ENCODE measurements around the gene OR56A1. TPM values are rescaled to one million over a fixed set of nuclear protein-coding genes. Genes with fewer than 3 reads are reported as not detected.
"Not testable (repeated sequence)": the region's sequence is repeated elsewhere in the genome, so short reads cannot be mapped to it uniquely, and the experiment has no call there.

OR56A1 gene
- polyA plus RNA-seq (ENCODE audit: insufficient read length in 4 of 4), result under 1 TPM in 2 of 4 donors, not detected in 2; 0.01 to 0.02 TPM

- no peak for DNase-seq (ENCODE audit: low read depth in 4 of 4, low spot score in 2 of 4)
These were observed at the start of gene OR56A1 for GRCh38 chr11:6030708-6031405. OR56A1 (minus strand) TSS chr11:6030758; CDS start chr11:6027692, 3,066 bp downstream.

- DNase-seq (ENCODE audit: low read depth in 4 of 4, low spot score in 2 of 4), result no peak
These were observed 48.9 kb upstream of the OR56A1 start for GRCh38 chr11:6079463-6079862.

- no peak for DNase-seq (ENCODE audit: low read depth in 4 of 4, low spot score in 2 of 4)
These were observed 47.2 kb upstream of the OR56A1 start for GRCh38 chr11:6077723-6078122.

- DNase-seq (ENCODE audit: low read depth in 4 of 4, low spot score in 2 of 4), result not testable (repeated sequence)
These were observed 45.9 kb upstream of the OR56A1 start for GRCh38 chr11:6076443-6076842.

- no peak for DNase-seq (ENCODE audit: low read depth in 4 of 4, low spot score in 2 of 4)
These were observed 36.9 kb upstream of the OR56A1 start for GRCh38 chr11:6067502-6067901.

GRCh38 chr11:6062691-6063358 is 32.3 kb upstream of the OR56A1 start:
- no peak for DNase-seq (ENCODE audit: low read depth in 4 of 4, low spot score in 2 of 4)

GRCh38 chr11:6061475-6061874 is 30.9 kb upstream of the OR56A1 start:
- DNase-seq (ENCODE audit: low read depth in 4 of 4, low spot score in 2 of 4), result no peak

GRCh38 chr11:6057452-6057851 is 26.9 kb upstream of the OR56A1 start:
- no peak for DNase-seq (ENCODE audit: low read depth in 4 of 4, low spot score in 2 of 4)

- no peak for DNase-seq (ENCODE audit: low read depth in 4 of 4, low spot score in 2 of 4)
These were observed 25.0 kb upstream of the OR56A1 start for GRCh38 chr11:6055569-6055968.

- no peak for DNase-seq (ENCODE audit: low read depth in 4 of 4, low spot score in 2 of 4)
These were observed 21.8 kb upstream of the OR56A1 start for GRCh38 chr11:6052374-6052773.

GRCh38 chr11:6040874-6041273 is 10.3 kb upstream of the OR56A1 start:
- no peak for DNase-seq (ENCODE audit: low read depth in 4 of 4, low spot score in 2 of 4)

GRCh38 chr11:6027501-6027900 is 3.1 kb downstream of the OR56A1 start:
- DNase-seq (ENCODE audit: low read depth in 4 of 4, low spot score in 2 of 4), result no peak

GRCh38 chr11:6025056-6025455 is 5.5 kb downstream of the OR56A1 start:
- no peak for DNase-seq (ENCODE audit: low read depth in 4 of 4, low spot score in 2 of 4)

- DNase-seq (ENCODE audit: low read depth in 4 of 4, low spot score in 2 of 4), result peak in 2 of 4 donors; percentile 2 to 19
These were observed 7.6 kb downstream of the OR56A1 start for GRCh38 chr11:6022956-6023355.

- no peak for DNase-seq (ENCODE audit: low read depth in 4 of 4, low spot score in 2 of 4)
These were observed 17.5 kb downstream of the OR56A1 start for GRCh38 chr11:6013042-6013441.

- DNase-seq (ENCODE audit: low read depth in 4 of 4, low spot score in 2 of 4), result no peak
These were observed 18.4 kb downstream of the OR56A1 start for GRCh38 chr11:6012035-6012668.

- DNase-seq (ENCODE audit: low read depth in 4 of 4, low spot score in 2 of 4), result no peak
These were observed 23.7 kb downstream of the OR56A1 start, which contains the start of gene OR56A4 for GRCh38 chr11:6006846-6007245. OR56A4 (minus strand) TSS chr11:6006946; CDS start chr11:6002992, 3,954 bp downstream.

- DNase-seq (ENCODE audit: low read depth in 4 of 4, low spot score in 2 of 4), result no peak
These were observed 24.2 kb downstream of the OR56A1 start for GRCh38 chr11:6006395-6006794.

- DNase-seq (ENCODE audit: low read depth in 4 of 4, low spot score in 2 of 4), result no peak
These were observed 28.3 kb downstream of the OR56A1 start for GRCh38 chr11:6002202-6002699.

GRCh38 chr11:5994791-5995190 is 35.8 kb downstream of the OR56A1 start:
- no peak for DNase-seq (ENCODE audit: low read depth in 4 of 4, low spot score in 2 of 4)

- no peak for DNase-seq (ENCODE audit: low read depth in 4 of 4, low spot score in 2 of 4)
These were observed 37.8 kb downstream of the OR56A1 start for GRCh38 chr11:5992604-5993251.

All from left renal cortex interstitium (tissue), 4 donors.